CD4-positive, alpha-beta T cell treated with Interleukin-15 for 1 hour (primary cell): ENCODE measurements around the gene PTPRN2.
"Not testable (repeated sequence)": the region's sequence is repeated elsewhere in the genome, so short reads cannot be mapped to it uniquely, and the experiment has no call there.

ENCODE experiments used
- DNase-seq: peaks from one replicate; pipeline ENCODE4 v3.0.0-alpha.2; 2020

PTPRN2 gene

DNA sequence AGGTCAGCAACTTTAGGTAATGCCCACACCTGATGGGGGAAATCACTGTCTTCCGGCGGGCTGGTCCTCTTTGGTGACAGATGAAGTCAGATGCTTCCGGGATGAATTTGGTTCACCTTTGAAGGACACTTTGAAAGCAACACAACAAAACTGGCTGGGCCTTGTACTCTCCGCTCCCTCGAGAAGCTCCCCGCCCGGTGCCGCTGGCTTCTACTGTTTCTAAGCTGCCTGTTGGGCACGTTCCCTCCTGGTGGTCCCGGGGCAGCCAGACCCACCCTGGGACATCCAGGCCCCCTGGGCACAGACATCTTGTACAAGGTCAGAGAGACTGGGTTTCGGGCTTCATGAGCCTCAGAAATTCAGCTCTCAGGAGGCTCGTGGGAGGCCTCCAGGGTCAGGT is 798.5 kb downstream of the PTPRN2 start:
- DNase-seq, result no peak

- DNase-seq, result no peak
These were observed 799.0 kb downstream of the PTPRN2 start for GRCh38 chr7:157788573-157788972.

- no peak for DNase-seq
These were observed 800.3 kb downstream of the PTPRN2 start for GRCh38 chr7:157787275-157787701.

DNA sequence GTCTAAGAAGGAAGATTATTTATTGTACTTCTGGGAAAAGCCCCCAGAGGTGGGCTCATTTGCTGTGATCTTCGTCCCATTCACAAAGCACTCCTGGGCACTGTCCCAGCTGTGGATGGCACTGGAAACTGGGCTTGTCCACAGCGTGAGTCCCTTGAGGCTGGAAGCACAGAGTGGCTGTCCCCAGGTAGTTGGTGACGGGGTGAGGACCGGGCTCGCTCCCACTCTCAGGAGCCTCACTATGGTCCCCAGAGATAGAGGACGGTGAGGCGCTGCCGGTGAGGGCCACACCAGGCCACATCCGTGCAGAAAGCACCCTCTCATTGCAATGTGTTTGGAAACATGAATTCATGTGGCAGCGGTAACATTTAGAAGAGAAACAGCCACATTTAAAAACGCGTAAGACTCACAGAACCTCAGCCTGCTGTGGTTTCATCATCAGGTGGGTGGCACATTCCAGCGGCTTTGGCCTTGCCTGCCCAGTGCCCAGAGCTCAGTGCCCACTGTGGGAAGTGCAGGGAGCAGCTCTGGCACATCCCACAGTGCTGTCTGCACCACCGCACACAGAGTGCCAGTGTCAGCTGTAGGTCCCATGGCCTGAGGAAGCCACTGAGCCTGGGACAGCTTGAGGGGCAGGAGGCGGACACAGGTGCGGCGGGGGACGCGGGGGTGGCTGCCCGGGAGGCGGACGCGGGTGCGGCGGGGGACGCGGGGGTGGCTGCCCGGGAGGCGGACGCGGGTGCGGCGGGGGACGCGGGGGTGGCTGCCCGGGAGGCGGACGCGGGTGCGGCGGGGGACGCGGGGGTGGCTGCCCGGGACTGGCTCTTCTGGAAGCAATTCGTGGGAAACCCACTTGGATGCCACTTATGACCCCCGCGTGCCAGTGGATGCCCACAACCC is 801.0 kb downstream of the PTPRN2 start:
- no peak for DNase-seq

- DNase-seq, result no peak
These were observed 802.0 kb downstream of the PTPRN2 start for GRCh38 chr7:157785486-157786186.

DNA sequence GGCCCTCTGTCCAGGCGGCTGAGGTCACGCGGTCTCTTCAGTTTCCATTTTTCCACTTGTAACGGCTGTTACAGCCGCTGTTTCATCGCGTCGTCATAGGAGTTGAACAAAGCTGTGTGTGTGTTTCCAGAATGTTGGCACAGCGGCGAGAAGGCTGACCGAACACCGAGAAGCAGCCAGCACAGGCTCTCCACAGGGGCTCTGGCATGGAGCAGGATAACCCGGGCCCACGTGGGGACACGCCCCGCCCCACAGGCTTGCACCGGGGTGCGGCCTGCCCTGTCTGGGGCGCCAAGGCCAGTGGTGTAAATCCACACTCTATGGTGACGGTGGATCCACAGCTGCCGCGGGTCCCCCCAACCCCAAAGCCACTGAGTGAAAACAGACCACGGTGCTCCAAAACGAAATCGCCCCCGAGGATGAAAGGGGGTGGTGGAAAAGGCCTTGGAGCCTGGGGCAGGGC is 802.6 kb downstream of the PTPRN2 start:
- no peak for DNase-seq

GRCh38 chr7:157784041-157784835 is 803.4 kb downstream of the PTPRN2 start:
- no peak for DNase-seq

DNA sequence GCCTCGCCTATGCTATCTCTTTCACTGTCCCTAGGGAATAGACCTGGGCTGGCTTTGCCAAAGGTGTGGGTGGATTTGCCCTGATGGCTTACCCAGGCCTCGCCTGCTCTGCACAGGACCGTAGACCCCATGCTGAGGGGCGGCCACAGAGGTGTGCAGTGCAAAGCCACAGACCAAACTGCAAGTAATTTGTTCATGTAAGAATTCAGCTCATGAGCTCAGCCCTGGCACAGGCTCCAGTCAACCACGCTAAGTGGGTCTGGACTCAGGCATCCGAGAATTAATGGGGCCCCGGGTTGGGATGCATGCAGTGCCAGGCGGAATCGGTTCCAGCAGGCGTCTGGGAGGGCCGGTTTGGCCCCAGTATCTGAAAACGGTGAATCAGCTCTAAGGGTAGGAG is 805.6 kb downstream of the PTPRN2 start:
- DNase-seq, result no peak

DNA sequence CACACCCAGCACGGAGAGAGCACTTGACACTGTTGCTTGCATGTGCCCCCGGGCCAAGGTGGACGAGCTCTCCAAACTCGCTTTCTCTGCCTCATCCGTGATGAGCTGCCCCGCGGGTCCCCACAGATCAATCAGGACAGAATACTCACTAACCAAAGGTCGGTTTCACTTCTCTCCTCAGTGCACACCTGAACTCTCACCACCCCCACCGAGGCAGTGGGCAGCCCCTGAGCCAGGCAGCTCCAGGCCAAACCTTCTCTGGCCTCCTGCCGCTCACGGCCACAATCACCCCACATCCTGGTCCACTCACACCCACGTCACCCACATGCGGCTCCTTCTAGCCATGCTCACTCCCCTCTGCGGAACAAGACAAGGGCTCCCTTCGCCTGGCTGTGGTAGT is 806.9 kb downstream of the PTPRN2 start:
- DNase-seq, result no peak

DNA sequence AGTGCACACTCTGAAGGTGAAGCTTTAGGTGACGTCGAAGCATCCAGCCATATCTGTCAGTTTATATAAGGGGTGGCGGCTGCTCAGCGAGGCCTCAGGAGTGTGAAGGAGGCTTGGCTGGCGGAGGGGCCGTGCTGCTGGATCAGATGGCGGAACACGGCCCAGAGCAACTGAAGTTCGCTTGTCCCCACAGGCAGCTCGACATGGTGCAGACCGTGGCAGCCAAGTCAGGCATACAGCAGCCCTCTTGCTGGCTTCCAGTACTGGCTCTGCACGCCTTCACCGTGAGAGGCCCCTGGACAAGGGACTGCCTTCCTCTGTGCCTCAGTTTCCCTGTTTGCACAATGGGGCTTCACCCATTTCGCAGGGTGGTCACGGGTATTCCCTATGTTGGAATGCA is 807.3 kb downstream of the PTPRN2 start:
- DNase-seq, result no peak

- DNase-seq, result no peak
These were observed 808.4 kb downstream of the PTPRN2 start for GRCh38 chr7:157779206-157779605.

- not testable (repeated sequence) for DNase-seq
These were observed 810.3 kb downstream of the PTPRN2 start for GRCh38 chr7:157777194-157777762.

- DNase-seq, result no peak
These were observed 811.9 kb downstream of the PTPRN2 start for GRCh38 chr7:157775560-157776332.

- no peak for DNase-seq
These were observed 812.5 kb downstream of the PTPRN2 start for GRCh38 chr7:157775021-157775559.

DNA sequence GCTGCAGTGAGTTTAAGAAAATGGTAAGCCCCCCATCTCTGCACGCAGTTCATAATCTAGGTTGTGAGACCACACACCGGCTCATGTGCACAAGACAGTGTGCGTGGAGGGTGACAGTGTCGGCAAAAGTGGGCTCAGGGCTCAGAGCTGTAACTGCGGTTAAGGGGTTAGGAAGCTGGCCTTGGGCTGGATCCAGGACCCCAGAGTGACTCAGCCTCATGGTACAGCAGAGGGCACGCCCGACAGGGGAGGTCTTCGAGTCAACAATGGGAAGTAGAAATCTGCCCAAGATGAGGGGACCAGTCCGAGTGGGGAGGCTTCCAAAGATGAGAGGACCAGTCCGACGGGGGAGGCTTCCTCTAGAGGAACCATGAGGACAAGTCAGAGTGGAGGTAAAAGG is 813.1 kb downstream of the PTPRN2 start:
- no peak for DNase-seq

DNA sequence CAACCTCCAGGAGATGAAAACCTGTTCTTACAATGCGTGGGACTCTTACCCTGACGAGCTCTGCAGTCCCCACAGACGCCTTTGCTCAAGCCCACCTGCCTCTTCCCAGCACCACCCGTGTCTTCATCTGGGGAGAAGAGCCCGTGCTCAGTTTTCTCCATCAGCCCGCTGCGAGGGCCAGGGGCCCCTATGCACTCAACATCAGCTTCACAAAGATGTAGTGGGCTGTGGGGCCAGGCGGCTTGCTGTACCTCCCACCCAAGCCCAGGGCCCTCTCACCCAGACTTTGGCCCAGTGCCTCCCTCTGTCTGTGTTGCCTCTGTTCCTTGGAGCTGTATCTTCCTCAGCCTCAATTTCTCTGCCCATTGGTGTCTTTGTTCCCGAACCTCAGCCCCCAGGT is 814.3 kb downstream of the PTPRN2 start:
- DNase-seq, result no peak

DNA sequence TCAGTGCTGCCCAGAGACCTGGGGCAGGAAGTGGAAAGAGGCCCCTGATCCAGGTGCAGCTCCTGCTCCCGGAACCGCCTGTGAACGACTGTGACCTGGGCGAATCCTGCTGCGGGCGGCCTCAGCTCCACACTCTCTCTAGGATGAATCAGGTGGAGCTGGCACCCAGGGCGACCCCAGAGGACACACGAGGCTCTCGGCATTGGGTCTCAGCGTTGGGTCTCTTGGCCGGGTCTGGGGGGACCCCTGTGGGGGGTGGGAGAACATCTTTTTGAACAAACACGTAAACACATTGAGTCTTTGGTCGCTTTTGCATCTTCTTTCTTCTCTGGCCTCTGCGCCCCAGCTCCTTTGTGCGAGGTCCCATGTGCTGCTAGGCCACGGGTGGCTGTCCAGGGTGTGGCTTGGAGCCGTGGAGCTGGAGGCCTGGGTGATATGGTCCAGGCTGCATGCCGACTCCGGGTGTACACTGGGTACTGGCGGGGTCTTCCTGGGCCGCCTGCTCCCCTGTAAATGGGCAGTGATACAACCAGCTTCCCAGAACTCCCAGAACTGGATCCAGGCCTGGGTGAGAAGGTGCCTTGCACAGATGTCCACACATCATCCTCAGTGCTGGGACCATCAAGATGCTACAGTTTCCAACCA is 815.0 kb downstream of the PTPRN2 start:
- no peak for DNase-seq

- no peak for DNase-seq
These were observed 815.9 kb downstream of the PTPRN2 start for GRCh38 chr7:157771689-157772088.

- DNase-seq, result no peak
These were observed 816.8 kb downstream of the PTPRN2 start for GRCh38 chr7:157770716-157771320.

- DNase-seq, result no peak
These were observed 818.0 kb downstream of the PTPRN2 start for GRCh38 chr7:157769526-157770215.
